Measurements from ENCODE around the gene GLI3. TPM values are rescaled to one million over a fixed set of nuclear protein-coding genes. Genes with fewer than 3 reads are reported as not detected.

Gene GLI3
- total RNA-seq, 1 experiment from 2014 or later, result 45.0 TPM

- H2BK15ac ChIP-seq (ENCODE audit: low read depth, low read length), result no peak overlapping the region
- H3K56ac ChIP-seq (ENCODE audit: insufficient read length, low read depth, low read length), result no peak overlapping the region
- peaks cover 34% of the 10 kb centered on the region for H3K27me3 ChIP-seq (ENCODE audit: insufficient read depth, low read length)
- no peak for DNase-seq
- H3T11ph ChIP-seq (ENCODE audit: low read length), result no peak overlapping the region
- H3K4me2 ChIP-seq (ENCODE audit: insufficient read depth, insufficient read length, low read length), result no peak overlapping the region
- no peaks in the 10 kb centered on the region for H3K9me3 ChIP-seq (ENCODE audit: control insufficient read depth, low read depth, low read length)
- no CpG with 5 or more reads among the region's 3 CpGs for WGBS (ENCODE audit: extremely low coverage, insufficient read length, low lambda C conversion rate)
- no peak overlapping the region for H2BK5ac ChIP-seq (ENCODE audit: insufficient read length, low read length)
- H3K14ac ChIP-seq (ENCODE audit: insufficient read depth, low read length), result no peak overlapping the region
- no peak overlapping the region for H3K27ac ChIP-seq (ENCODE audit: insufficient read length, low read depth, low read length)
- H4K91ac ChIP-seq (ENCODE audit: insufficient read length, low read depth, low read length), result no peak overlapping the region
- H3K4ac ChIP-seq (ENCODE audit: low read depth, low read length), result no peak overlapping the region
- no peaks in the 10 kb centered on the region for H3K79me2 ChIP-seq (ENCODE audit: insufficient read depth, low read length)
- H2BK12ac ChIP-seq (ENCODE audit: insufficient read length, low read depth, low read length), result no peak overlapping the region
- H3K18ac ChIP-seq (ENCODE audit: insufficient read length, low read depth, low read length), result no peak overlapping the region
- H4K5ac ChIP-seq (ENCODE audit: insufficient read length, low read depth, low read length), result no peak overlapping the region
- H3K79me1 ChIP-seq (ENCODE audit: insufficient read depth, low read depth, low read length, poor library complexity, severe bottlenecking), result peaks cover 2% of the 10 kb centered on the region
- no peak overlapping the region for H2BK120ac ChIP-seq (ENCODE audit: low read depth, low read length, poor library complexity, severe bottlenecking)
- H3K9me3 Mint-ChIP-seq, result no peaks in the 10 kb centered on the region; a peak in 1 of 5 replicates
- H3K9ac ChIP-seq (ENCODE audit: extremely low read depth, insufficient read length, low read length), result no peak overlapping the region
- H3K23ac ChIP-seq (ENCODE audit: insufficient read length, low read depth, low read length), result no peak overlapping the region
- peaks cover 2% of the 10 kb centered on the region for H4K20me1 ChIP-seq (ENCODE audit: control insufficient read depth, insufficient read depth, insufficient read length)
- H4K8ac ChIP-seq (replicated peaks; ENCODE audit: insufficient read length, low read depth, low read length), result no peak overlapping the region
- H3K27me3 Mint-ChIP-seq (ENCODE audit: low read depth), result peaks cover 45% of the 10 kb centered on the region
- no peak overlapping the region for H3K4me3 Mint-ChIP-seq
- H2BK20ac ChIP-seq (ENCODE audit: low read depth, low read length, poor library complexity, severe bottlenecking), result no peak overlapping the region
- H3K36me3 Mint-ChIP-seq (ENCODE audit: insufficient read depth in 1 of 3, low read depth in 3 of 3), result peaks cover 0 to 2% (median 0%) of the 10 kb centered on the region in 3 experiments; a peak in 2 of 7 replicates
- TF ChIP-seq CTCF (conservative IDR thresholded peaks at IDR 0.05), result no peak
- H3K4me1 Mint-ChIP-seq, result peaks cover 26 to 36% of the 10 kb centered on the region in 2 experiments
- H2AFZ ChIP-seq (ENCODE audit: low read length), result no peak overlapping the region
- H3K27ac Mint-ChIP-seq, result no peak overlapping the region
- no peak overlapping the region for H2AK5ac ChIP-seq (ENCODE audit: insufficient read length, low read length)
- no peaks in the 10 kb centered on the region; the same call in 1 of the 2 replicates for H3K4me1 ChIP-seq (ENCODE audit: insufficient read depth, low read length)
- H3K23me2 ChIP-seq (ENCODE audit: insufficient read length, low read depth, low read length, poor library complexity, severe bottlenecking), result no peaks in the 10 kb centered on the region
These were observed 151.5 kb downstream of the GLI3 start for GRCh38 chr7:42085531-42085930.
